Gastroesophageal sphincter (tissue), 3 donors: ENCODE data around the gene PTGES.

ENCODE experiments used
- EP300 ChIP-seq: sonication (generic); formaldehyde crosslinking; IDR thresholded peaks from one replicate; pipeline ENCODE4 v1.6.1; 2017; ENCODE audit warnings: antibody characterized with exemption, mild to moderate bottlenecking
- POLR2A ChIP-seq, 2 donors: fragments of 450-650 bp; IDR thresholded peaks; one replicate each; pipeline ENCODE4 v1.6.1; 2017; ENCODE audit warnings: antibody characterized with exemption in 2 of 2, mild to moderate bottlenecking in 2 of 2, moderate library complexity in 1 of 2
- POLR2AphosphoS5 ChIP-seq: sonication (generic); formaldehyde crosslinking; IDR thresholded peaks from one replicate; pipeline ENCODE4 v1.6.1; 2017; ENCODE audit warnings: antibody characterized with exemption
- TF ChIP-seq, protein P1 (sequence below), 4 experiments: fragments of 200-600 bp in 2 of 4; fragments of 450-650 bp in 2 of 4; sonication (generic) in 1 of 4; IDR thresholded peaks; one replicate each; pipeline ENCODE4 v1.5.1; 2017 to 2019; ENCODE audit warnings: antibody characterized with exemption in 4 of 4, mild to moderate bottlenecking in 2 of 4, moderate library complexity in 2 of 4

DNA sequence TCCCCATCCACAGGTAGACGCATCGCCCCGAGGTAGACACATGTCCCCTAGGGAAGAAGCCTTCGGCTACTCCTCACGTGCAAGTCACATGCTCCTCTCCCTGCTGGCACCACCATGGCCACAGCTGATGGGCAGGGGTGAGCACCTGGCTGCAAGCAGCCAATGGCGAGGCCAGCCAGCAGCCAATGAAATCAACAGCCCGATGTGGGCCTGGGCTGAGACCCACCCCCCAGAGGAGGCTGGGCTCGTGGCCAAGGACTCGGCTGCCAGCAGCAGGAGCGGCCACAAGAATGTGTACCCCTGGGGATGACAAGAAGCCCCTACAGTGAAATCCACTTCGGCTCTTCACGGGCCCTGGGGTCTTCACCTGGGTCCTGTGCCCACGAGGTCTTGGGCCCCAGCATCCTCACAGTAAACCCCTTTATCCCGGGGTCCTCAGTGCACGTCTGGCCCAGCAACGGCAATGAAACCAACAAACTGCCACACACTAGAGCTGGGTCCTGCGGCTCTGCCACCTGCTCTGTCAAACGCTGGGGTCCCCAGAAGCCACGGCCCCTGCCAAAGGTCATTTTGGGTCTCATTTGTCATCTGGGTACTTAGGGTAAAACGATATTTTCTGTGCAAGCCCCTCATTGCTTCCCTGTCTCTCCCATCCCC is 22.1 kb upstream of the PTGES start:
- TF ChIP-seq, protein P1, sequence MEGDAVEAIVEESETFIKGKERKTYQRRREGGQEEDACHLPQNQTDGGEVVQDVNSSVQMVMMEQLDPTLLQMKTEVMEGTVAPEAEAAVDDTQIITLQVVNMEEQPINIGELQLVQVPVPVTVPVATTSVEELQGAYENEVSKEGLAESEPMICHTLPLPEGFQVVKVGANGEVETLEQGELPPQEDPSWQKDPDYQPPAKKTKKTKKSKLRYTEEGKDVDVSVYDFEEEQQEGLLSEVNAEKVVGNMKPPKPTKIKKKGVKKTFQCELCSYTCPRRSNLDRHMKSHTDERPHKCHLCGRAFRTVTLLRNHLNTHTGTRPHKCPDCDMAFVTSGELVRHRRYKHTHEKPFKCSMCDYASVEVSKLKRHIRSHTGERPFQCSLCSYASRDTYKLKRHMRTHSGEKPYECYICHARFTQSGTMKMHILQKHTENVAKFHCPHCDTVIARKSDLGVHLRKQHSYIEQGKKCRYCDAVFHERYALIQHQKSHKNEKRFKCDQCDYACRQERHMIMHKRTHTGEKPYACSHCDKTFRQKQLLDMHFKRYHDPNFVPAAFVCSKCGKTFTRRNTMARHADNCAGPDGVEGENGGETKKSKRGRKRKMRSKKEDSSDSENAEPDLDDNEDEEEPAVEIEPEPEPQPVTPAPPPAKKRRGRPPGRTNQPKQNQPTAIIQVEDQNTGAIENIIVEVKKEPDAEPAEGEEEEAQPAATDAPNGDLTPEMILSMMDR (IDR thresholded peaks at IDR 0.05) = no peak
- no peak for TF ChIP-seq POLR2AphosphoS5
- TF ChIP-seq EP300 = no peak
- no peak for TF ChIP-seq POLR2A (IDR thresholded peaks at IDR 0.05)
